Cardiac fibroblast (primary cell): Measurements from ENCODE around the gene PER1.

Experiments
- DNase-seq, 2 donors: peaks; one replicate each; pipeline versions ENCODE4 v3.0.0 to v3.0.0-alpha.2; 2010; ENCODE audit warnings: low read depth in 2 of 2
- H3K4me3 ChIP-seq, 2 donors: replicated peaks in 1 of 2; 1 replicate in 1 of 2; 2 replicates in 1 of 2; pipeline ENCODE4 v1.5.1; 2011; ENCODE audit warnings: low read depth in 2 of 2, low read length in 2 of 2, mild to moderate bottlenecking in 2 of 2, moderate library complexity in 1 of 2
- CTCF ChIP-seq: IDR thresholded peaks from one replicate; pipeline ENCODE4 v1.5.1; 2011; ENCODE audit warnings: low read depth, mild to moderate bottlenecking, low read length, inconsistent platforms

The PER1 gene

GRCh38 chr17:8155996-8156245 lies 3.7 kb upstream of the PER1 start:
- DNase-seq: no peak
- TF ChIP-seq CTCF: no peak
- H3K4me3 ChIP-seq: peak overlapping the region; percentile 70 to 82

GRCh38 chr17:8155231-8155995 lies 3.2 kb upstream of the PER1 start:
- H3K4me3 ChIP-seq: peak overlapping the region; percentile 70 to 82
- TF ChIP-seq CTCF: no peak
- DNase-seq: peak in 1 of 2 donors; percentile 38

- no peak for TF ChIP-seq CTCF
- peak overlapping the region; percentile 70 to 82 for H3K4me3 ChIP-seq
- peak; percentile 34 to 60 for DNase-seq
Measured at GRCh38 chr17:8154608-8155155, 2.5 kb upstream of the PER1 start.

GRCh38 chr17:8153957-8154607 lies 1.9 kb upstream of the PER1 start:
- no peak for TF ChIP-seq CTCF
- H3K4me3 ChIP-seq: peak overlapping the region; percentile 70 to 82

GRCh38 chr17:8153525-8153956 lies 1.3 kb upstream of the PER1 start:
- peak overlapping the region; percentile 30 to 52 for H3K4me3 ChIP-seq
- DNase-seq: peak; percentile 98 to 99

More at GRCh38 chr17:8153957-8154607, 1.9 kb upstream of the PER1 start:
- peak; percentile 100 for DNase-seq

GRCh38 chr17:8153031-8153451 lies 837 bp upstream of the PER1 start:
- no peak for DNase-seq
- H3K4me3 ChIP-seq: peak overlapping the region in 1 of 2 donors; percentile 76
- TF ChIP-seq CTCF: no peak

More at GRCh38 chr17:8153525-8153956, 1.3 kb upstream of the PER1 start:
- TF ChIP-seq CTCF: no peak
